ENCODE measurements around the gene PIPOX.

GRCh38 chr17:29090750-29091605, 48.0 kb downstream of the PIPOX start:
- no peak for TF ChIP-seq POLR2A (IDR thresholded peaks at IDR 0.05)
- TF ChIP-seq CTCF (IDR thresholded peaks at IDR 0.05) = no peak
